Loucy (cell line): ENCODE measurements around the gene FRMD1.

Source experiments
- H2AFZ ChIP-seq: fragments of 200-600 bp; sonication (generic); 2 replicates; pipeline ENCODE4 v1.6.0; 2016; ENCODE audit warnings: antibody characterized with exemption, mild to moderate bottlenecking, low read length, moderate library complexity
- H3F3A ChIP-seq: fragments of 200-600 bp; 2 replicates; pipeline ENCODE4 v1.6.0; 2016; ENCODE audit warnings: antibody characterized with exemption, low read depth, mild to moderate bottlenecking
- H3K27me3 ChIP-seq: fragments of 200-600 bp; sonication (generic); 2 replicates; pipeline ENCODE4 v1.6.1; 2014; ENCODE audit warnings: low read length, mild to moderate bottlenecking; ENCODE audit not compliant: insufficient read depth, poor library complexity, severe bottlenecking
- H3K36me3 ChIP-seq: fragments of 200-600 bp; sonication (generic); 2 replicates; pipeline ENCODE4 v1.6.1; 2016; ENCODE audit warnings: low read length; ENCODE audit not compliant: insufficient read depth
- H3K4me1 ChIP-seq: fragments of 200-600 bp; sonication (generic); 2 replicates; pipeline ENCODE4 v1.5.1; 2014; ENCODE audit warnings: low read length, mild to moderate bottlenecking; ENCODE audit not compliant: insufficient read depth, poor library complexity, severe bottlenecking
- H3K4me2 ChIP-seq: fragments of 200-600 bp; sonication (generic); 2 replicates; pipeline ENCODE4 v1.6.0; 2014; ENCODE audit warnings: antibody characterized with exemption, low read length, low read depth, mild to moderate bottlenecking; ENCODE audit not compliant: poor library complexity, severe bottlenecking
- H3K4me3 ChIP-seq: fragments of 200-600 bp; sonication (generic); 2 replicates; pipeline ENCODE4 v1.5.1; 2014; ENCODE audit warnings: low read length, mild to moderate bottlenecking, mixed read lengths; ENCODE audit not compliant: poor library complexity, severe bottlenecking
- H3K79me2 ChIP-seq: fragments of 200-600 bp; sonication (generic); 2 replicates; pipeline ENCODE4 v1.6.1; 2014; ENCODE audit warnings: low read length; ENCODE audit not compliant: insufficient read depth
- H3K9ac ChIP-seq: fragments of 200-600 bp; sonication (generic); 2 replicates; pipeline ENCODE4 v1.6.0; 2014; ENCODE audit warnings: mild to moderate bottlenecking, low read depth, low read length, moderate library complexity; ENCODE audit not compliant: poor library complexity, severe bottlenecking
- H3K9me2 ChIP-seq: fragments of 200-600 bp; sonication (generic); replicated peaks from 2 replicates; pipeline ENCODE4 v1.6.1; 2016; ENCODE audit warnings: low read depth, low read length, mixed read lengths
- H3K9me3 ChIP-seq: fragments of 200-600 bp; sonication (generic); 2 replicates; pipeline ENCODE4 v1.6.1; 2014; ENCODE audit warnings: mild to moderate bottlenecking, antibody characterized with exemption, low read length, low read depth; ENCODE audit not compliant: insufficient read depth
- H4K20me1 ChIP-seq: fragments of 200-600 bp; sonication (generic); 2 replicates; pipeline ENCODE4 v1.6.0; 2014; ENCODE audit warnings: antibody characterized with exemption, low read length, mild to moderate bottlenecking; ENCODE audit not compliant: insufficient read depth, poor library complexity, severe bottlenecking
- CTCF ChIP-seq: fragments of 200-600 bp; sonication (generic); conservative IDR thresholded peaks from 2 replicates; pipeline ENCODE4 v1.5.1; 2014; ENCODE audit warnings: mild to moderate bottlenecking, antibody characterized with exemption, low read length
- EZH2phosphoT487 ChIP-seq: fragments of 200-600 bp; IDR thresholded peaks from 2 replicates; pipeline ENCODE4 v1.6.1; 2018; ENCODE audit warnings: antibody characterized with exemption, mild to moderate bottlenecking, moderate library complexity, borderline replicate concordance

FRMD1 gene

GRCh38 chr6:168051648-168052047, 27.4 kb downstream of the FRMD1 start:
- Histone ChIP-seq H3K27me3 (no peaks in the 10 kb centered on the region), H3K4me2 (no peak overlapping the region), H4K20me1 (no peaks in the 10 kb centered on the region), H3K4me3 (no peak overlapping the region), H3F3A (no peaks in the 10 kb centered on the region), H3K9me3 (peaks cover 9% of the 10 kb centered on the region; the same call in 1 of the 2 replicates), H3K36me3 (no peaks in the 10 kb centered on the region), H3K4me1 (no peaks in the 10 kb centered on the region), H3K9ac (no peak overlapping the region), H3K79me2 (no peaks in the 10 kb centered on the region), H2AFZ (no peak overlapping the region), H3K9me2 (no peaks in the 10 kb centered on the region)
- TF ChIP-seq EZH2phosphoT487 (no peak), CTCF (no peak)

- Histone ChIP-seq H3K27me3 (no peaks in the 10 kb centered on the region), H3K9me3 (peaks cover 12% of the 10 kb centered on the region; the same call in 1 of the 2 replicates), H3K9me2 (no peaks in the 10 kb centered on the region), H3K9ac (no peak overlapping the region), H3K4me3 (no peak overlapping the region), H2AFZ (no peak overlapping the region), H3K4me1 (no peaks in the 10 kb centered on the region), H3F3A (no peaks in the 10 kb centered on the region), H3K4me2 (no peak overlapping the region), H3K36me3 (no peaks in the 10 kb centered on the region), H4K20me1 (no peaks in the 10 kb centered on the region), H3K79me2 (no peaks in the 10 kb centered on the region)
- TF ChIP-seq CTCF (no peak), EZH2phosphoT487 (no peak)
Measured at GRCh38 chr6:168050881-168051586, 28.0 kb downstream of the FRMD1 start.

- H3K27me3 ChIP-seq = no peaks in the 10 kb centered on the region
- H3K4me1 ChIP-seq = no peaks in the 10 kb centered on the region
- peaks cover 11% of the 10 kb centered on the region; the same call in 1 of the 2 replicates for H3K9me3 ChIP-seq
- H3K79me2 ChIP-seq = no peaks in the 10 kb centered on the region
- H3F3A ChIP-seq = no peaks in the 10 kb centered on the region
- H2AFZ ChIP-seq = no peak overlapping the region
- H3K9me2 ChIP-seq = no peaks in the 10 kb centered on the region
- H3K36me3 ChIP-seq = no peaks in the 10 kb centered on the region
- no peak overlapping the region for H3K4me2 ChIP-seq
- no peaks in the 10 kb centered on the region for H4K20me1 ChIP-seq
- H3K4me3 ChIP-seq = no peak overlapping the region
- H3K9ac ChIP-seq = no peak overlapping the region
- TF ChIP-seq EZH2phosphoT487 = no peak
- TF ChIP-seq CTCF = no peak
Measured at GRCh38 chr6:168050225-168050880, 28.7 kb downstream of the FRMD1 start.
